Body of pancreas (tissue), 4 donors: ENCODE measurements around the gene ASB2. TPM values are rescaled to one million over a fixed set of nuclear protein-coding genes. Genes with fewer than 3 reads are reported as not detected.

ENCODE experiments used
- ATAC-seq: fragments of 150-250 bp; one replicate; pipeline ENCODE4 v1.9.1; 2016
- DNase-seq, 4 donors: peaks; one replicate each; pipeline ENCODE4 v3.0.0-alpha.2; 2019
- H3K27ac ChIP-seq, 4 donors: fragments of 200-600 bp; sonication (generic); 1 replicate in 3 of 4; 2 replicates in 1 of 4; pipeline versions ENCODE4 v1.5.1 to v1.6.1; 2016 to 2019; ENCODE audit warnings: mild to moderate bottlenecking in 1 of 4, mixed read lengths in 1 of 4, moderate library complexity in 1 of 4
- H3K27me3 ChIP-seq, 2 donors: fragments of 200-600 bp; sonication (generic); one replicate each; pipeline ENCODE4 v1.6.0; 2016; ENCODE audit warnings: mild to moderate bottlenecking in 1 of 2
- H3K36me3 ChIP-seq, 2 donors: fragments of 200-600 bp; sonication (generic); replicated peaks in 1 of 2; 2 replicates each; pipeline ENCODE4 v1.5.1; 2016; ENCODE audit warnings: low read depth in 2 of 2; ENCODE audit not compliant: insufficient read depth in 1 of 2
- H3K4me1 ChIP-seq: fragments of 200-600 bp; sonication (generic); one replicate; pipeline ENCODE4 v1.6.0; 2016
- H3K4me3 ChIP-seq, 2 donors: fragments of 200-600 bp; sonication (generic); 1 replicate in 1 of 2; 2 replicates in 1 of 2; pipeline ENCODE4 v1.5.1; 2016 to 2019
- H3K9me3 ChIP-seq, 3 donors: fragments of 200-600 bp; sonication (generic); 1 replicate in 2 of 3; 2 replicates in 1 of 3; pipeline ENCODE4 v1.5.1; 2016
- POLR2A ChIP-seq, 3 donors: fragments of 450-650 bp; IDR thresholded peaks; one replicate each; pipeline ENCODE4 v1.6.1; 2016; ENCODE audit warnings: antibody characterized with exemption in 3 of 3, mild to moderate bottlenecking in 2 of 3
- WGBS, 2 donors: methylation state at CpG; one replicate each; pipeline ENCODE4 v1.1.5; 2017; 5-methylcytosine and 5-hydroxymethylcytosine counted together
- intact Hi-C: fragments of 100-400 bp; cut with DNase I; formaldehyde crosslinking; loops from one replicate; pipeline ENCODE4 v1.15.1; 2023
- total RNA-seq, 2 donors: library from RNA; depleted of rRNA; stranded (reverse); fragments of >200 nt; gene quantifications; one replicate each; pipeline ENCODE4 v1.1.0, GENCODE V29; 2016
- TF ChIP-seq, protein P1 (sequence below), 7 experiments: fragments of 450-650 bp in 4 of 7; fragments of 200-600 bp in 3 of 7; sonication (generic) in 3 of 7; IDR thresholded peaks; one replicate each; pipeline ENCODE4 v1.5.1; 2016 to 2019; ENCODE audit warnings: antibody characterized with exemption in 7 of 7

The ASB2 gene
- total RNA-seq, 2 donors from 2014 or later, result 0.33 to 7.0 TPM

GRCh38 chr14:93940437-93940836, 35.9 kb downstream of the ASB2 start:
- WGBS, 2 donors, result 92 to 96% methylated on average over 6 of the region's 6 CpGs
- ATAC-seq, result no peak
- Histone ChIP-seq H3K9me3 (no peaks in the 10 kb centered on the region), H3K4me3 (no peak overlapping the region), H3K4me1 (peaks cover 49% of the 10 kb centered on the region), H3K27ac (peak overlapping the region; percentile 95 to 98 (median 97)), H3K36me3 (no peaks in the 10 kb centered on the region), H3K27me3 (no peaks in the 10 kb centered on the region)
- intact Hi-C loops, result no loop called here
- TF ChIP-seq POLR2A (IDR thresholded peaks at IDR 0.05), result no peak
- TF ChIP-seq, protein P1, sequence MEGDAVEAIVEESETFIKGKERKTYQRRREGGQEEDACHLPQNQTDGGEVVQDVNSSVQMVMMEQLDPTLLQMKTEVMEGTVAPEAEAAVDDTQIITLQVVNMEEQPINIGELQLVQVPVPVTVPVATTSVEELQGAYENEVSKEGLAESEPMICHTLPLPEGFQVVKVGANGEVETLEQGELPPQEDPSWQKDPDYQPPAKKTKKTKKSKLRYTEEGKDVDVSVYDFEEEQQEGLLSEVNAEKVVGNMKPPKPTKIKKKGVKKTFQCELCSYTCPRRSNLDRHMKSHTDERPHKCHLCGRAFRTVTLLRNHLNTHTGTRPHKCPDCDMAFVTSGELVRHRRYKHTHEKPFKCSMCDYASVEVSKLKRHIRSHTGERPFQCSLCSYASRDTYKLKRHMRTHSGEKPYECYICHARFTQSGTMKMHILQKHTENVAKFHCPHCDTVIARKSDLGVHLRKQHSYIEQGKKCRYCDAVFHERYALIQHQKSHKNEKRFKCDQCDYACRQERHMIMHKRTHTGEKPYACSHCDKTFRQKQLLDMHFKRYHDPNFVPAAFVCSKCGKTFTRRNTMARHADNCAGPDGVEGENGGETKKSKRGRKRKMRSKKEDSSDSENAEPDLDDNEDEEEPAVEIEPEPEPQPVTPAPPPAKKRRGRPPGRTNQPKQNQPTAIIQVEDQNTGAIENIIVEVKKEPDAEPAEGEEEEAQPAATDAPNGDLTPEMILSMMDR (IDR thresholded peaks at IDR 0.05), result no peak
- DNase-seq, result no peak

- Histone ChIP-seq H3K9me3 (no peaks in the 10 kb centered on the region), H3K27ac (peak overlapping the region in 3 of 4 donors; percentile 95 to 98 (median 97)), H3K4me1 (peaks cover 46% of the 10 kb centered on the region), H3K36me3 (no peaks in the 10 kb centered on the region), H3K4me3 (no peak overlapping the region), H3K27me3 (no peaks in the 10 kb centered on the region)
- intact Hi-C loops, result loop anchor here (5.0 kb wide), 1 partner anchor 63 kb away; no protein-coding TSS in a partner anchor
- TF ChIP-seq POLR2A (IDR thresholded peaks at IDR 0.05), result no peak
- TF ChIP-seq, protein P1 (IDR thresholded peaks at IDR 0.05), result peak; percentile 74 to 95 (median 90)
- DNase-seq, result peak; percentile 83 to 88 (median 84)
- 9 to 51% methylated on average over 7 to 84 of the region's 84 CpGs for WGBS, 2 donors
- peak; percentile 64 for ATAC-seq
These were observed 36.8 kb downstream of the ASB2 start for GRCh38 chr14:93939304-93940229.

- intact Hi-C loops, result loop anchor here (5.0 kb wide), 1 partner anchor 63 kb away; no protein-coding TSS in a partner anchor
- 35 to 87% methylated on average over 10 to 46 of the region's 46 CpGs for WGBS, 2 donors
- H3K27ac ChIP-seq, result no peak overlapping the region
- no peaks in the 10 kb centered on the region for H3K27me3 ChIP-seq
- peaks cover 43% of the 10 kb centered on the region for H3K4me1 ChIP-seq
- TF ChIP-seq, protein P1 (IDR thresholded peaks at IDR 0.05), result no peak
- TF ChIP-seq POLR2A (IDR thresholded peaks at IDR 0.05), result no peak
- ATAC-seq (no peak), DNase-seq (no peak)
- H3K4me3 ChIP-seq, result no peak overlapping the region
- H3K9me3 ChIP-seq, result no peaks in the 10 kb centered on the region
- no peaks in the 10 kb centered on the region for H3K36me3 ChIP-seq
These were observed 37.5 kb downstream of the ASB2 start for GRCh38 chr14:93938751-93939303.

GRCh38 chr14:93937519-93937918, 38.9 kb downstream of the ASB2 start:
- Histone ChIP-seq H3K27me3 (no peaks in the 10 kb centered on the region), H3K27ac (no peak overlapping the region), H3K4me1 (peaks cover 36% of the 10 kb centered on the region), H3K36me3 (no peaks in the 10 kb centered on the region), H3K4me3 (no peak overlapping the region), H3K9me3 (no peaks in the 10 kb centered on the region)
- no peak for TF ChIP-seq POLR2A (IDR thresholded peaks at IDR 0.05)
- TF ChIP-seq, protein P1 (IDR thresholded peaks at IDR 0.05), result no peak
- DNase-seq (no peak), ATAC-seq (no peak)
- intact Hi-C loops, result loop anchor here (5.0 kb wide), 1 partner anchor 65 kb away; no protein-coding TSS in a partner anchor
- 78 to 80% methylated on average over 8 to 13 of the region's 13 CpGs for WGBS, 2 donors
